ENCODE measurements around the gene LGR5.
A peak's percentile ranks its signal among the peaks of the same experiment; 100 is the strongest.

LGR5 gene

GRCh38 chr12:71439613-71440344, at the start of gene LGR5:
Gene LGR5, plus strand, starts transcription at chr12:71439798. Its CDS starts 283 bp downstream, at chr12:71440081.
- Histone ChIP-seq H3K27me3 (ENCODE audit: insufficient read depth, insufficient read length) (peaks cover 71% of the 10 kb centered on the region), H3K4me1 (ENCODE audit: insufficient read depth, insufficient read length) (peaks cover 2% of the 10 kb centered on the region), H3K4me3 (ENCODE audit: insufficient read length, low read depth) (peak within 1 kb of the TSS; percentile 71), H3K9ac (ENCODE audit: insufficient read length, low read depth) (peak within 1 kb of the TSS; percentile 76), H3K36me3 (ENCODE audit: insufficient read depth, insufficient read length, low read length) (no peaks in the 10 kb centered on the region), H3K9me3 (ENCODE audit: insufficient read depth, low read length) (peaks cover 27% of the 10 kb centered on the region)
- TF ChIP-seq SUZ12 (IDR thresholded peaks at IDR 0.05; ENCODE audit: extremely low read depth, insufficient read depth, insufficient read length) (peak; percentile 67), ZNF274 (IDR thresholded peaks at IDR 0.05; ENCODE audit: low read depth, low read length) (no peak), YY1 (IDR thresholded peaks at IDR 0.05; ENCODE audit: insufficient read depth, insufficient read length) (no peak)
- peak; percentile 39 for DNase-seq (ENCODE audit: low read depth, low spot score)

- peak; percentile 68 for DNase-seq (ENCODE audit: low read depth, low spot score)
- H3K27me3 ChIP-seq (ENCODE audit: insufficient read depth, insufficient read length) = no peaks in the 10 kb centered on the region
Measured at GRCh38 chr12:71392521-71393145, 47.0 kb upstream of the LGR5 start.

GRCh38 chr12:71393625-71394024, 46.0 kb upstream of the LGR5 start:
- Histone ChIP-seq H3K9me3 (ENCODE audit: insufficient read depth, low read length) (no peaks in the 10 kb centered on the region; the same call in none of the 2 replicates), H3K9ac (ENCODE audit: insufficient read length, low read depth) (no peak overlapping the region), H3K4me3 (ENCODE audit: insufficient read length, low read depth) (no peak overlapping the region), H3K27me3 (ENCODE audit: insufficient read depth, insufficient read length) (no peaks in the 10 kb centered on the region), H3K36me3 (ENCODE audit: insufficient read depth, insufficient read length, low read length) (no peaks in the 10 kb centered on the region), H3K4me1 (ENCODE audit: insufficient read depth, insufficient read length) (no peaks in the 10 kb centered on the region)
- TF ChIP-seq ZNF274 (IDR thresholded peaks at IDR 0.05; ENCODE audit: low read depth, low read length) (no peak), YY1 (IDR thresholded peaks at IDR 0.05; ENCODE audit: insufficient read depth, insufficient read length) (no peak), SUZ12 (IDR thresholded peaks at IDR 0.05; ENCODE audit: extremely low read depth, insufficient read depth, insufficient read length) (no peak)
- DNase-seq (ENCODE audit: low read depth, low spot score) = no peak

More at GRCh38 chr12:71392521-71393145, 47.0 kb upstream of the LGR5 start:
- Histone ChIP-seq H3K9me3 (ENCODE audit: insufficient read depth, low read length) (no peaks in the 10 kb centered on the region; the same call in none of the 2 replicates), H3K9ac (ENCODE audit: insufficient read length, low read depth) (no peak overlapping the region), H3K36me3 (ENCODE audit: insufficient read depth, insufficient read length, low read length) (no peaks in the 10 kb centered on the region), H3K4me1 (ENCODE audit: insufficient read depth, insufficient read length) (no peaks in the 10 kb centered on the region), H3K4me3 (ENCODE audit: insufficient read length, low read depth) (no peak overlapping the region)
- no peak for TF ChIP-seq YY1 (IDR thresholded peaks at IDR 0.05; ENCODE audit: insufficient read depth, insufficient read length)
- TF ChIP-seq ZNF274 (IDR thresholded peaks at IDR 0.05; ENCODE audit: low read depth, low read length) = no peak
- TF ChIP-seq SUZ12 (IDR thresholded peaks at IDR 0.05; ENCODE audit: extremely low read depth, insufficient read depth, insufficient read length) = no peak

- H3K27me3 ChIP-seq (ENCODE audit: insufficient read depth, insufficient read length) = no peaks in the 10 kb centered on the region
- no peaks in the 10 kb centered on the region for H3K36me3 ChIP-seq (ENCODE audit: insufficient read depth, insufficient read length, low read length)
- no peak for DNase-seq (ENCODE audit: low read depth, low spot score)
- H3K9ac ChIP-seq (ENCODE audit: insufficient read length, low read depth) = no peak overlapping the region
- no peak overlapping the region for H3K4me3 ChIP-seq (ENCODE audit: insufficient read length, low read depth)
- TF ChIP-seq ZNF274 (IDR thresholded peaks at IDR 0.05; ENCODE audit: low read depth, low read length) = no peak
- no peak for TF ChIP-seq YY1 (IDR thresholded peaks at IDR 0.05; ENCODE audit: insufficient read depth, insufficient read length)
- TF ChIP-seq SUZ12 (IDR thresholded peaks at IDR 0.05; ENCODE audit: extremely low read depth, insufficient read depth, insufficient read length) = no peak
- no peaks in the 10 kb centered on the region for H3K4me1 ChIP-seq (ENCODE audit: insufficient read depth, insufficient read length)
- H3K9me3 ChIP-seq (ENCODE audit: insufficient read depth, low read length) = no peaks in the 10 kb centered on the region
Measured at GRCh38 chr12:71397433-71397954, 42.1 kb upstream of the LGR5 start.

DNA sequence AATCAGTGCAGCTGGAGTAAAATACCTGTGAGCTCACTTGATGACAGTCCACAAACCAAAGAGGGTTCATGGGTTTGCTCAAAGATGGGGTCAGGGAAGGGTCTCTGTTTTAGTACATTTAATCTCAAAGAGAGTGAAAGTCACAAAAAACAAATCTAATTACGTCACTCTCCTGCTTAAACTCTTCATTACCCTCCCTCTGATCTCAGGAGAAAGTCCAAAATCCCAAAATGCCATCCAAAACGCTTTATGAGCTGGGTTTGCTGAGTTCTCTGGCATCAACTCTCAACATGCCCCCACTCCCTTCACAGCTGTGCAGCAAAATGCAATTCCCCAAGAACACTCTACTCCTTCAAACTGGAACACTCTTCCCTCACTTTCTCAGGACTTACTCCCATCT, 40.4 kb upstream of the LGR5 start:
- DNase-seq (ENCODE audit: low read depth, low spot score) = no peak
- no peak overlapping the region for H3K9ac ChIP-seq (ENCODE audit: insufficient read length, low read depth)
- no peaks in the 10 kb centered on the region for H3K36me3 ChIP-seq (ENCODE audit: insufficient read depth, insufficient read length, low read length)
- H3K4me1 ChIP-seq (ENCODE audit: insufficient read depth, insufficient read length) = no peaks in the 10 kb centered on the region
- H3K27me3 ChIP-seq (ENCODE audit: insufficient read depth, insufficient read length) = no peaks in the 10 kb centered on the region
- H3K4me3 ChIP-seq (ENCODE audit: insufficient read length, low read depth) = no peak overlapping the region
- H3K9me3 ChIP-seq (ENCODE audit: insufficient read depth, low read length) = no peaks in the 10 kb centered on the region; the same call in 1 of the 2 replicates
- TF ChIP-seq ZNF274 (IDR thresholded peaks at IDR 0.05; ENCODE audit: low read depth, low read length) = no peak

GRCh38 chr12:71400481-71400880, 39.1 kb upstream of the LGR5 start:
- no peak overlapping the region for H3K4me3 ChIP-seq (ENCODE audit: insufficient read length, low read depth)
- no peak for TF ChIP-seq YY1 (IDR thresholded peaks at IDR 0.05; ENCODE audit: insufficient read depth, insufficient read length)
- TF ChIP-seq SUZ12 (IDR thresholded peaks at IDR 0.05; ENCODE audit: extremely low read depth, insufficient read depth, insufficient read length) = no peak
- TF ChIP-seq ZNF274 (IDR thresholded peaks at IDR 0.05; ENCODE audit: low read depth, low read length) = no peak

GRCh38 chr12:71405884-71406283, 33.7 kb upstream of the LGR5 start:
- Histone ChIP-seq H3K4me1 (ENCODE audit: insufficient read depth, insufficient read length) (no peaks in the 10 kb centered on the region), H3K9ac (ENCODE audit: insufficient read length, low read depth) (no peak overlapping the region), H3K36me3 (ENCODE audit: insufficient read depth, insufficient read length, low read length) (no peaks in the 10 kb centered on the region), H3K9me3 (ENCODE audit: insufficient read depth, low read length) (peaks cover 4% of the 10 kb centered on the region), H3K4me3 (ENCODE audit: insufficient read length, low read depth) (no peak overlapping the region), H3K27me3 (ENCODE audit: insufficient read depth, insufficient read length) (no peaks in the 10 kb centered on the region)
- no peak for DNase-seq (ENCODE audit: low read depth, low spot score)
- TF ChIP-seq ZNF274 (IDR thresholded peaks at IDR 0.05; ENCODE audit: low read depth, low read length) = no peak
- TF ChIP-seq YY1 (IDR thresholded peaks at IDR 0.05; ENCODE audit: insufficient read depth, insufficient read length) = no peak
- TF ChIP-seq SUZ12 (IDR thresholded peaks at IDR 0.05; ENCODE audit: extremely low read depth, insufficient read depth, insufficient read length) = no peak

More at GRCh38 chr12:71400481-71400880, 39.1 kb upstream of the LGR5 start:
- no peaks in the 10 kb centered on the region for H3K4me1 ChIP-seq (ENCODE audit: insufficient read depth, insufficient read length)
- H3K36me3 ChIP-seq (ENCODE audit: insufficient read depth, insufficient read length, low read length) = no peaks in the 10 kb centered on the region
- H3K9me3 ChIP-seq (ENCODE audit: insufficient read depth, low read length) = no peaks in the 10 kb centered on the region; the same call in 1 of the 2 replicates
- no peaks in the 10 kb centered on the region for H3K27me3 ChIP-seq (ENCODE audit: insufficient read depth, insufficient read length)
- DNase-seq (ENCODE audit: low read depth, low spot score) = no peak
- H3K9ac ChIP-seq (ENCODE audit: insufficient read length, low read depth) = no peak overlapping the region

Data from NT2/D1 (cell line).